Keratinocyte (primary cell): Measurements from ENCODE around the gene CDKAL1.

Source experiments
- EZH2 ChIP-seq: IDR thresholded peaks from one replicate; pipeline ENCODE4 v1.6.1; 2012; ENCODE audit warnings: inconsistent platforms, mild to moderate bottlenecking, low read length, moderate library complexity
- TF ChIP-seq, protein P1 (sequence below), 3 experiments: IDR thresholded peaks in 1 of 3; conservative IDR thresholded peaks in 1 of 3; optimal IDR thresholded peaks in 1 of 3; 2 replicates in 2 of 3; 3 replicates in 1 of 3; pipeline versions ENCODE3 to v1.5.1; 2011; ENCODE audit warnings: low read length in 3 of 3, mild to moderate bottlenecking in 3 of 3, moderate library complexity in 2 of 3, control low read depth in 1 of 3, inconsistent platforms in 1 of 3; ENCODE audit not compliant: insufficient read depth in 2 of 3; ENCODE audit errors: extremely low read depth in 1 of 3

DNA sequence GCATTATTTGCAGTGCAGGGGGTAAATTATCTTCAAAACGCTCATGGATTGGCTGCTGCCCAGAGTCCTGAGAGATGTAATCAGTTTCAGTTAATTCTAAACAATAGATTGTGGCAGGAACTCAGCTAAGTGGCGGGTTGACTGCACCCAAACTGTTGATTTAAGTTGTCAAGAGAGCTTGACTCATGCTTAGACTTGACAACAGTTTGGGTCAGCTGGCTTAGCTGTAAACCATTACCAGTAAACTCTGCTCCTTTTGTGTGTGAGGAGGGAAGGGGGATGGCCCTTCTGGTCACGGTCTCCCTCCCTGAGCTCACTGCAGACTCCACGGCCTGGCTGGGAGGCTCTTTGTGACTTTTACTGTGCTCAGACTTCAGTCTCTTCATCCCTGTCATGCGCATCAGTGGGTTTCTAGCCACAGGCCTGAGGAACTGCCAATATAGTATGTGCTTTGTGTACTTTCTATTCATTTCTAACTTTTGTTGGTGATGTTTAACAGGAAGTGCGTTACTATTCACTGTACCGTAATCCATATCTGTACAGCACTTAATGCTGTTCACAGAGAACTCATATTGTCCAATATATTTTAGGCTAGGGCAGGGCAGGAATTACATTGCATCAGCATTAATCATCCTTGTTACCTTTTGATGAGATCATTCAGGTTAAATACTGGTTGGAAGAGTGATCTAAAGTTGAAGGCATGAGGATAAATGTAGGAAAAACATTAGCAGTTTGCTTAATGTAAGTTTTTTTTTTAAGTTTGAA, 488.3 kb downstream of the CDKAL1 start:
- TF ChIP-seq, protein P1, sequence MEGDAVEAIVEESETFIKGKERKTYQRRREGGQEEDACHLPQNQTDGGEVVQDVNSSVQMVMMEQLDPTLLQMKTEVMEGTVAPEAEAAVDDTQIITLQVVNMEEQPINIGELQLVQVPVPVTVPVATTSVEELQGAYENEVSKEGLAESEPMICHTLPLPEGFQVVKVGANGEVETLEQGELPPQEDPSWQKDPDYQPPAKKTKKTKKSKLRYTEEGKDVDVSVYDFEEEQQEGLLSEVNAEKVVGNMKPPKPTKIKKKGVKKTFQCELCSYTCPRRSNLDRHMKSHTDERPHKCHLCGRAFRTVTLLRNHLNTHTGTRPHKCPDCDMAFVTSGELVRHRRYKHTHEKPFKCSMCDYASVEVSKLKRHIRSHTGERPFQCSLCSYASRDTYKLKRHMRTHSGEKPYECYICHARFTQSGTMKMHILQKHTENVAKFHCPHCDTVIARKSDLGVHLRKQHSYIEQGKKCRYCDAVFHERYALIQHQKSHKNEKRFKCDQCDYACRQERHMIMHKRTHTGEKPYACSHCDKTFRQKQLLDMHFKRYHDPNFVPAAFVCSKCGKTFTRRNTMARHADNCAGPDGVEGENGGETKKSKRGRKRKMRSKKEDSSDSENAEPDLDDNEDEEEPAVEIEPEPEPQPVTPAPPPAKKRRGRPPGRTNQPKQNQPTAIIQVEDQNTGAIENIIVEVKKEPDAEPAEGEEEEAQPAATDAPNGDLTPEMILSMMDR (optimal IDR thresholded peaks at IDR 0.05 in 1 of 3, IDR thresholded peaks at IDR 0.05 in 1 of 3, conservative IDR thresholded peaks at IDR 0.05 in 1 of 3; ENCODE audit: extremely low read depth in 1 of 3, insufficient read depth in 2 of 3, low read length in 3 of 3): no peak
- TF ChIP-seq EZH2: no peak
